H1 (cell line): ENCODE data around the gene SLC35F3. TPM values are rescaled to one million over a fixed set of nuclear protein-coding genes. Genes with fewer than 3 reads are reported as not detected.

ENCODE experiments used
- CTCF ChIA-PET: fragments of 300-600 bp; sonication (Branson Sonifier 250); formaldehyde crosslinking; loops from one replicate; lab custom pipeline; 2021; ENCODE audit not compliant: partially characterized antibody; lab: Charles Lee
- POLR2A ChIA-PET: fragments of 300-600 bp; sonication (Branson Sonifier 250); formaldehyde crosslinking; loops from one replicate; lab custom pipeline; 2021; ENCODE audit warnings: inconsistent platforms; ENCODE audit not compliant: partially characterized antibody; lab: Charles Lee
- DNase-seq, 2 experiments: peaks; one replicate each; pipeline versions ENCODE4 v3.0.0 to v3.0.0-alpha.2; 2010 to 2022; ENCODE audit warnings: low spot score in 2 of 2, low read depth in 1 of 2, mixed read lengths in 1 of 2
- FAIRE-seq: peaks from 2 replicates; lab custom pipeline; 2011; peaks lifted over from hg19 to GRCh38; lab: Jason Lieb, UNC
- H2AFZ ChIP-seq: 2 replicates; pipeline ENCODE4 v1.8.1; 2012; ENCODE audit warnings: low read length, inconsistent platforms
- H2AK5ac ChIP-seq: 2 replicates; pipeline ENCODE4 v1.6.1; 2013; ENCODE audit warnings: low read depth, low read length
- H2BK120ac ChIP-seq: replicated peaks from 2 replicates; pipeline ENCODE3; 2013; ENCODE audit warnings: low read depth, low read length, inconsistent platforms
- H2BK12ac ChIP-seq: 2 replicates; pipeline ENCODE4 v1.6.1; 2013; ENCODE audit warnings: low read depth, low read length
- H2BK15ac ChIP-seq: 2 replicates; pipeline ENCODE4 v1.6.1; 2013; ENCODE audit warnings: low read length
- H2BK20ac ChIP-seq: 2 replicates; pipeline ENCODE4 v1.6.1; 2013; ENCODE audit warnings: low read length
- H2BK5ac ChIP-seq: 2 replicates; pipeline ENCODE4 v1.6.1; 2013; ENCODE audit warnings: low read depth, low read length
- H3K14ac ChIP-seq: 2 replicates; pipeline ENCODE4 v1.6.1; 2013; ENCODE audit warnings: inconsistent platforms; ENCODE audit not compliant: insufficient read length
- H3K18ac ChIP-seq: 2 replicates; pipeline ENCODE4 v1.6.1; 2013; ENCODE audit warnings: low read length; ENCODE audit errors: extremely low read depth
- H3K23ac ChIP-seq: 2 replicates; pipeline ENCODE4 v1.6.1; 2013; ENCODE audit warnings: inconsistent platforms; ENCODE audit not compliant: insufficient read length
- H3K23me2 ChIP-seq: 2 replicates; pipeline ENCODE4 v1.6.1; 2013; ENCODE audit warnings: low read depth, low read length
- H3K27ac ChIP-seq: 2 replicates; pipeline ENCODE4 v1.6.1; 2011; ENCODE audit warnings: low read depth, low read length, inconsistent platforms
- H3K27me3 ChIP-seq, 4 experiments: replicated peaks in 1 of 4; 1 replicate in 1 of 4; 2 replicates in 3 of 4; pipeline versions ENCODE4 v1.6.1 to v1.8.1; 2011 to 2013; ENCODE audit warnings: low read length in 3 of 4, mild to moderate bottlenecking in 3 of 4, inconsistent platforms in 2 of 4, mixed read lengths in 2 of 4, moderate library complexity in 1 of 4; ENCODE audit not compliant: control insufficient read depth in 3 of 4, insufficient read depth in 3 of 4; ENCODE audit errors: extremely low read depth in 1 of 4
- H3K36me3 ChIP-seq, 4 experiments: 2 replicates each; pipeline versions ENCODE4 v1.6.1 to v1.8.1; 2011 to 2013; ENCODE audit warnings: mild to moderate bottlenecking in 4 of 4, low read length in 3 of 4, moderate library complexity in 2 of 4, control low read depth in 1 of 4, inconsistent platforms in 1 of 4; ENCODE audit not compliant: insufficient read depth in 4 of 4, control insufficient read depth in 2 of 4
- H3K4ac ChIP-seq: replicated peaks from 2 replicates; pipeline ENCODE3; 2013; ENCODE audit warnings: low read length, low read depth, mixed read lengths, inconsistent platforms; ENCODE audit not compliant: insufficient read length
- H3K4me1 ChIP-seq, 4 experiments: replicated peaks in 1 of 4; 1 replicate in 1 of 4; 2 replicates in 3 of 4; pipeline versions ENCODE4 v1.6.1 to v1.8.1; 2011 to 2013; ENCODE audit warnings: low read length in 3 of 4, inconsistent platforms in 2 of 4, mixed read lengths in 1 of 4; ENCODE audit not compliant: insufficient read depth in 4 of 4, control insufficient read depth in 3 of 4
- H3K4me2 ChIP-seq, 2 experiments: 2 replicates each; pipeline versions ENCODE4 v1.6.1 to v1.8.1; 2011 to 2013; ENCODE audit warnings: low read depth in 2 of 2, low read length in 2 of 2, control low read depth in 1 of 2, inconsistent platforms in 1 of 2, mild to moderate bottlenecking in 1 of 2; ENCODE audit not compliant: insufficient read depth in 1 of 2
- H3K4me3 ChIP-seq, 4 experiments: fragments of 200-600, 300-600 bp in 1 of 4; sonication (generic), shearing (Covaris generic), sonication (Bioruptor Twin) in 1 of 4; 2 replicates each; pipeline versions ENCODE4 v1.5.1 to v1.8.1; 2011 to 2016; ENCODE audit warnings: low read length in 4 of 4, low read depth in 3 of 4, control low read depth in 2 of 4, inconsistent platforms in 2 of 4, mild to moderate bottlenecking in 2 of 4, mixed read lengths in 1 of 4, moderate library complexity in 1 of 4; ENCODE audit not compliant: insufficient read depth in 2 of 4; ENCODE audit errors: extremely low read depth in 1 of 4
- H3K56ac ChIP-seq: replicated peaks from 2 replicates; pipeline ENCODE3; 2013; ENCODE audit warnings: low read depth, mild to moderate bottlenecking, mixed read lengths, low read length, inconsistent platforms; ENCODE audit not compliant: insufficient read length
- H3K79me1 ChIP-seq: 2 replicates; pipeline ENCODE4 v1.6.1; 2013; ENCODE audit warnings: low read depth, low read length, control low read depth
- H3K79me2 ChIP-seq, 2 experiments: 2 replicates each; pipeline versions ENCODE4 v1.6.1 to v1.8.1; 2012 to 2013; ENCODE audit warnings: low read length in 2 of 2, mild to moderate bottlenecking in 2 of 2, inconsistent platforms in 1 of 2; ENCODE audit not compliant: insufficient read depth in 2 of 2, control insufficient read depth in 1 of 2
- H3K9ac ChIP-seq, 4 experiments: replicated peaks in 1 of 4; 1 replicate in 1 of 4; 2 replicates in 3 of 4; pipeline versions ENCODE4 v1.6.1 to v1.8.1; 2011 to 2013; ENCODE audit warnings: low read depth in 3 of 4, low read length in 3 of 4, control low read depth in 2 of 4, mild to moderate bottlenecking in 2 of 4, moderate library complexity in 2 of 4, inconsistent platforms in 1 of 4; ENCODE audit errors: extremely low read depth in 1 of 4
- H3K9me3 ChIP-seq, 2 experiments: 2 replicates each; pipeline versions ENCODE4 v1.6.1 to v1.8.1; 2012 to 2013; ENCODE audit warnings: mild to moderate bottlenecking in 2 of 2, moderate library complexity in 2 of 2, control low read depth in 1 of 2, inconsistent platforms in 1 of 2, low read depth in 1 of 2, low read length in 1 of 2, mixed read lengths in 1 of 2; ENCODE audit not compliant: insufficient read depth in 2 of 2
- H4K20me1 ChIP-seq, 2 experiments: replicated peaks in 1 of 2; 2 replicates each; pipeline versions ENCODE3 to v1.8.1; 2011 to 2013; ENCODE audit warnings: inconsistent platforms in 2 of 2, low read length in 2 of 2, mild to moderate bottlenecking in 1 of 2; ENCODE audit not compliant: insufficient read depth in 2 of 2, control insufficient read depth in 1 of 2
- H4K5ac ChIP-seq: 2 replicates; pipeline ENCODE4 v1.6.1; 2013; ENCODE audit warnings: low read length, low read depth, mixed read lengths, inconsistent platforms; ENCODE audit not compliant: insufficient read length
- H4K8ac ChIP-seq: 2 replicates; pipeline ENCODE4 v1.8.0; 2013; ENCODE audit warnings: mild to moderate bottlenecking, moderate library complexity, low read length, inconsistent platforms; ENCODE audit not compliant: insufficient read depth; ENCODE audit errors: extremely low read depth
- H4K91ac ChIP-seq: replicated peaks from 2 replicates; pipeline ENCODE3; 2013; ENCODE audit warnings: low read length, mixed read lengths, inconsistent platforms; ENCODE audit not compliant: insufficient read length
- WGBS, 2 experiments: shearing (Covaris generic) in 1 of 2; methylation state at CpG; one replicate each; pipeline versions ENCODE4 v1.1.6 to v1.1.7; 2013 to 2015; ENCODE audit warnings: low lambda C conversion rate in 2 of 2, mixed read lengths in 2 of 2, inconsistent platforms in 1 of 2, low coverage in 1 of 2, missing lambda C conversion rate in 1 of 2; ENCODE audit not compliant: insufficient replicate concordance in 2 of 2, insufficient coverage in 1 of 2, insufficient read length in 1 of 2; ENCODE audit errors: extremely low coverage in 1 of 2, missing lambda C conversion rate in 1 of 2; 5-methylcytosine and 5-hydroxymethylcytosine counted together
- polyA plus RNA-seq, 7 experiments: library from polyadenylated mRNA; depleted of rRNA in 3 of 7; stranded (reverse) in 5 of 7; unstranded in 2 of 7; fragments of >200 nt in 5 of 7; fragments of 200-250 nt in 2 of 7; gene quantifications; 1 replicate in 5 of 7; 2 replicates in 1 of 7; 4 replicates in 1 of 7; pipeline versions ENCODE4 v1.2.1 to v1.2.3, GENCODE V29; 2011 to 2013; ENCODE audit warnings: missing spikeins in 2 of 7, mixed read lengths in 2 of 7
- total RNA-seq: library from RNA; stranded (reverse); fragmentation: NEBNext Ultra II Directional; extraction: Animal tissue kit (Norgen Biotek cat#: 25700); gene quantifications from 2 replicates; pipeline ENCODE4 v1.2.1, GENCODE V29; 2021

The SLC35F3 gene
- total and polyA plus RNA-seq, 2 of the 8 experiments (the other 6 are each of a cell fraction or from before 2014, with no cell fraction given): 0.78 to 1.2 TPM

DNA sequence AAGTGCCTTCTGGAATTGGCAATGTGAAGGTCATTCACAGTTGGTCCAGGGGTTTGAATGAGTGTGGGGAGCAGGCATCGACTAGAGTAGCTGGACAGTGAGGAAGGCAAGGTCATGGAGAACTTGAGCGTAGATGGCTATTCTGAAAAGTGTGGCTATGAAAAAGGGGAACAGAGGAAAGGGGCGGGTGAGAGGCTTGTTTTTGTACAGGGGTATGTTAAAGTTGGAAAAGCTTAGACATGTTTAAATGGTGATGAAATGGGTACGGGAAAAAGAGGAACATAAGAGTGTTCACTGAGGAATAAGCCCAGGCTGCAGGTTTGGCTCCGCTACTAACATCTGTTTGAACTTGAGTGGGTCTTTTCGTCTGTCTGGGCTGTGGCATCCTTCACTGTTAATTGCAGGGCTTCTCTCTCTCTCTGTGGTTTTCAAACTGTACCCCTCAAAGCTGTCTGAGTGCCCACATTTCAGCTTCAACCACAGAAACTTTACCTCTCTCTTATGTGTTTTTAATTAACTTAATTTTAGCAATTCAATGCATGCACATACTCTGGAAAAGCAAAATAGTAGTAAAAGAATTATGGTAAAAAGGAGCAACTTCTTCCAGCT is 398.0 kb downstream of the SLC35F3 start:
- no peaks in the 10 kb centered on the region for H3K27me3 ChIP-seq
- no peak overlapping the region for H2AFZ ChIP-seq
- no peak overlapping the region for H2BK12ac ChIP-seq
- no peak overlapping the region for H3K23ac ChIP-seq
- no peak overlapping the region for H3K18ac ChIP-seq
- H3K79me2 ChIP-seq: no peaks in the 10 kb centered on the region
- no peak overlapping the region for H3K56ac ChIP-seq
- no peak overlapping the region for H3K9ac ChIP-seq
- H3K4ac ChIP-seq: no peak overlapping the region
- H4K5ac ChIP-seq: no peak overlapping the region
- no peaks in the 10 kb centered on the region for H3K9me3 ChIP-seq
- H3K23me2 ChIP-seq: no peaks in the 10 kb centered on the region
- H3K4me1 ChIP-seq: no peaks in the 10 kb centered on the region
- FAIRE-seq (no peak), DNase-seq (no peak)
- no peak overlapping the region for H4K8ac ChIP-seq
- H2BK15ac ChIP-seq: no peak overlapping the region
- H3K36me3 ChIP-seq: no peaks in the 10 kb centered on the region
- no peak overlapping the region for H4K91ac ChIP-seq
- no peak overlapping the region for H2BK120ac ChIP-seq
- H3K4me3 ChIP-seq: no peak overlapping the region
- no peak overlapping the region for H2BK5ac ChIP-seq
- no peak overlapping the region for H3K27ac ChIP-seq
- WGBS, 2 experiments: 92 to 100% methylated on average over 1 to 6 of the region's 6 CpGs
- CTCF ChIA-PET: interaction anchor here (0.6 to 2.0 kb wide), 4 partner anchors 8 to 177 kb away, joined by 3 to 6 read pairs (median 4); no protein-coding TSS in a partner anchor
- POLR2A ChIA-PET: no interaction called here
- H3K79me1 ChIP-seq: no peaks in the 10 kb centered on the region
- H4K20me1 ChIP-seq: no peaks in the 10 kb centered on the region
- H3K4me2 ChIP-seq: no peak overlapping the region
- no peak overlapping the region for H2AK5ac ChIP-seq
- H2BK20ac ChIP-seq: no peak overlapping the region
- no peak overlapping the region for H3K14ac ChIP-seq
